ENCODE results near the gene MOGAT3. TPM values are rescaled to one million over a fixed set of nuclear protein-coding genes. Genes with fewer than 3 reads are reported as not detected.

Gene MOGAT3
- under 1 TPM in 3 of 5 donors, not detected in 2; 0.07 to 0.15 (median 0.09) TPM for polyA plus RNA-seq (ENCODE audit: insufficient read depth in 1 of 5, insufficient read length in 5 of 5, low replicate concordance in 1 of 5)
- long read RNA-seq, donor 1: 0 reads
- long read RNA-seq, donor 2: 0 reads
- long read RNA-seq, donor 3: 0 reads
- long read RNA-seq, donor 4: 0 reads
- long read RNA-seq, donor 5: 0 reads
- long read RNA-seq, donor 6: 0 reads
- long read RNA-seq, donor 7: 0 reads
- long read RNA-seq, donor 8: 0 reads

DNA sequence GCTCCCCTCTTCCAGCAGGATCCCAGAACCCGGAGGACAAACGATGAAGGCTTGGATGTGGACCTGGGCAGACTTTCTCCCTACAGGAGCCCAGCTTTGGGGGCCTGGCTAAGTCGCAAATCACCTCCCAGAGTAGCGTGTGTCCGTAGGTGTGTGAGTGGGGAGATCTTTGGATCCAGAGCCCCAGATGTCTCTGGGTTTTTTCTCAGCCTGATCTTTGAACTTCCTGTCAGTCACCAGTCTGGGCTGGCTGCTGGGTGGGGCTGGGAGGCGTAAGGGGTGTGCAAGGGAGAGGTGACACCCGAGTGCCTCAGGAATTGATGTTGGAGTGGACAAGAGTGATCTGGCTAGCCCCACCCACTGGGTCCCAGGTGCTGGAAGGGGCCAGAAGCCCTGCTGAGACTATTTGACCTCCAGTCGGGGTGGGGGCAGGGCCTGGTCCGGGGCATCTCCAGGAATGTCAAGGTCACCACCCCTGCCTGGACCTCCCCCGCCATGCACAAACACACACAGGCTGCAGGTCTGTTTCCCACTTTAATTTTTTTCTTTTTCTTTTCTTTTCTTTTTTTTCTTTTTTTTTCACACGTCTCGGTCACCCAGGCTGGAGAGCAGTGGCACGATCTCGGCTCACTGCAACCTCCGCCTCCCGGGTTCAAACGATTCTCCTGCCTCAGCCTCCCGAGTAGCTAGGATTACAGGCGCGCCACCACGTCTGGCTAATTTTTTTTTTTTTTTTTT, at the start of gene MOGAT3:
Gene MOGAT3 (minus strand): TSS at position 175 of the 738 bp plus-strand sequence. CDS start 182 bp downstream, outside the sequence.
- no peak for DNase-seq

- DNase-seq: no peak
Measured at GRCh38 chr7:101250324-101250723, 49.5 kb upstream of the MOGAT3 start.

GRCh38 chr7:101248276-101248675, 47.4 kb upstream of the MOGAT3 start:
- no peak for DNase-seq

GRCh38 chr7:101245147-101245668, 44.4 kb upstream of the MOGAT3 start:
- DNase-seq: no peak

GRCh38 chr7:101244375-101245146, 43.7 kb upstream of the MOGAT3 start, which contains the start of gene FIS1:
Gene FIS1 (minus strand): TSS chr7:101245081. CDS start chr7:101245004, 77 bp downstream.
- DNase-seq: peak; percentile 90 to 93

DNA sequence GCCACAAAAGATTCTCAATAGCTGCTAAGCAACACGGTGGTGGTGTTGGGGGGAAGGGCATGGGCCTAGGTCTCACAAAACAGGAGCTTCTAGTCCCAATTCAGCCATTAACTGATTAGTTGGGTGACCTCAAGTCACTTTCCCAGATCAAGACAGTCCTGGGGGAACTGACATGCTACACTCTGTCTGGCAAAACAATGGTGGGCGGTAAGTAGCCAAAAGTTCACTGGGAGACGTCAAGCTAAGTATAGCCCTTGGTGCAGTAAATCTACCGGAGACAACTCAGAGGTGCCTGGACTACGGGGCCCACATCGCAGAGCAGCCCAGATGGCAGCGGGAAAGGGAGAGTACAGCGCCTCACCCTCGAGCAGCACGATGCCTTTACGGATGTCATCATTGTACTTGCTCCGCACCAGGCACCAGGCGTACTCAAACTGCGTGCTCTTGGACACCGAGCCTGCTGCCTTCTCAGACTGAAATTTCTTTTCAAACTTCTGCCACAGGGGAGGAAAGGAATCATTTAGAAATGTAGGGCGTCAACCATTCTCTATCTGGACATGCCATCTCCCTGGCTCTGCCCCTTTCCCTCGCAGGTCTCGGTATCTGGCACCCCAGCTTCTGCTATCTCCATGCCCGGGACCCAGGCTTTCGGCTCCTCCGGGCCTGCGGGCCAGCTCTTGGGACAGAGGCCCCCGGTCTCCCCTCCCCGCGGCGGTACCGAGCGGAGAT, 43.0 kb upstream of the MOGAT3 start:
- no peak for DNase-seq

DNA sequence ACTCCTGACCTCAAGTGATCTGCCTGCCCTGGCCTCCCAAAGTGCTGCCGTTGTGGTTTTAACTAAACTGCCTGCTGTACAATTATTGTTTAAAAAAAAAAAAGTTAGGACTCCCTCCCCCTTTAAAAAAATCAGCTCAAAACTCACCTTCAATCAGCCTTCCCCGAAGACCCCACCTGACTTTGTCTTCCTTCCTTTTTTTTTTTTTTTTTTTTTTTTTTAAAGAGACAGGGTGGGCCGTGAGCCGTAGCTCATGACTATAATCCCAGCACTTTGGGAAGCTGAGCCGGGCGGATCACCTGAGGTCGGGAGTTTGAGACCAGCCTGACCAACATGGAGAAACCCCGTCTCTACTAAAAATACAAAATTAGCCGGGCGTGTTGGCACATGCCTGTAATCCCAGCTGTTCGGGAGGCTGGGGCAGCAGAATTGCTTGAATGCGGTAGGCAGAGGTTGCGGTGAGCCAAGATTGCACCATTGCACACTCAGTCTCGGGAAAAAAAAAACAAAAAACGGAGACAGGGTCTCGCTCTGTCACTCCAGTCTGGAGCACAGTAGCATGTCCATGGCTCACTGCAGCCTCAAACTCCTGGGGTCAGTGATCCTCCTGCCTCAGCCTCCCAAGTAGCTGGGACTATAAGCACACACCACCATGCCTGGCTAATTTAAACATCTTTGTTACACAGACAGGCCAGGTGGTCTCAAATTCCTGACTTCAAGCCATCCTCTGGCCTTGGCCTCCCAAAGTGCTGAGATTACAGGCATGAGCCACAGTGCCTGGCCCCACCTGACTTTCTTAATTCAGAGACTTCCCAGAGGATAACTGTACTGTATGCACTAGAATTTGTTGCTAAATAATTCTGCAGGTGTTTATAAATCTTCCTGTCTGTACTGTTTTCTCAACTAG, 40.9 kb upstream of the MOGAT3 start:
- no peak for DNase-seq

DNA sequence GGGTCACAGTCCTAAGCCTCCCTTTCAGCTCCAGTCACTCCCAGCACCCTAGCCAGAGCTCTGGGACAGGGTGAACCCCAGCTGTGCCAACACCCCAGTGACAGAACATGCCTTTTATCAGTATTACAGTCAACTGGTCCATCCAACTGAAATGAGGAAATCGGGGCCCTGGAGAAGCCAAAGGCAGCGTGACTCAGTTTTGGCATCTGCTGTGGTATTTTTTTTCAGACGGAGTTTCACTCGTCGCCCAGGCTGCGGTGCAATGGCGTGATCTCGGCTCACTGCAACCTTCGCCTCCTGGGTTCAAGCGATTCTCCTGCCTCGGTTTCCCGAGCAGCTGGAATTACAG, 40.2 kb upstream of the MOGAT3 start:
- no peak for DNase-seq

DNA sequence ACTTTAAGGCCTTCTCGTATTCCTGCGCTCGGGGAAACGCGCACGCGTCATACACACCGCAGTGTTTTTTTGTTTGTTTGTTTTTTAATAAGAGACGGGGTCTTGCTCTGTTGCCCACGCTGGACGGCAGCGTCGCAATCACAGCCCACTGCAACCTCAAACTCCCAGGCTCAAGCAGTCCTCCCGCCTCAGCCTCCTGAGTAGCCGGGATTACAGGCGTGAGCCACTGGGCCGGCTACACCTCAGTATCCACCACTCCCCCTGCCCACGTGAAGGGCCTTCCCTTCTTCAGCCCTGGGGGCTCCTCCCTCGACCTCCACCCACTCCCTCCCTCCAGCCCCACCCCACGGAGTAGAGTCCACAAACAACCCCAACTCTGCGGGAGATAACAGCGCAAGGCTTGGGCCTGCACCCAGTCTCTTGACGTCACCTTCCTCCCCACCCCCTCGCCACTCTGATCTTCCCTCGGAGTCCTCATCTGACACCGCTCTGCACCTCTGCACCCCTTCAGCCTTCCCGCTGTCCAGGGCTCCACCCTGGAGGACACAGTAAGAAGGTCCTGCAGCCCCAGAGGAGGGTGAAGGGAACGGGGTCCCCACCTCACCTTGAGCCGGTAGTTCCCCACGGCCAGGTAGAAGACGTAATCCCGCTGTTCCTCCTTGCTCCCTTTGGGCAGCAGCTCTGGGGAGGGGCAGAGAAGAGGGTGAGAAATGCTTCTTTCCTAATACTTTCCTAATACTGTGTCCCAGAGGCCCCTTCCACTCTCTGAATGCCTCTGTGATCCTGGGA, 39.6 kb upstream of the MOGAT3 start:
- no peak for DNase-seq

DNA sequence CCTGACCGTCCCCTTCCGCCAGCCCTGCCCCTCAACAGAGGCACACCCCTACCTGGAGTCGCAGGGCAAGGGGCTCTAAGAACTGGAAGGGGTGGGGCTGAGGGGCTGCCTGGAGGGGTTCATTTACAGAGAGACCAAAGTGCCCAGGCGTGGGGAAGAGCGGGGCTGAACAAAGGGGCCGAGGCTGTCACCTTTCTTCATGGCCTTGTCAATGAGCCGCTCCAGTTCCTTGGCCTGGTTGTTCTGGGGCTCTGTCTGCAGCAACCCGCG, 39.0 kb upstream of the MOGAT3 start:
- no peak for DNase-seq

- no peak for DNase-seq
Measured at GRCh38 chr7:101239191-101239950, 38.5 kb upstream of the MOGAT3 start.

GRCh38 chr7:101238226-101239182, 37.7 kb upstream of the MOGAT3 start:
- DNase-seq: no peak

DNA sequence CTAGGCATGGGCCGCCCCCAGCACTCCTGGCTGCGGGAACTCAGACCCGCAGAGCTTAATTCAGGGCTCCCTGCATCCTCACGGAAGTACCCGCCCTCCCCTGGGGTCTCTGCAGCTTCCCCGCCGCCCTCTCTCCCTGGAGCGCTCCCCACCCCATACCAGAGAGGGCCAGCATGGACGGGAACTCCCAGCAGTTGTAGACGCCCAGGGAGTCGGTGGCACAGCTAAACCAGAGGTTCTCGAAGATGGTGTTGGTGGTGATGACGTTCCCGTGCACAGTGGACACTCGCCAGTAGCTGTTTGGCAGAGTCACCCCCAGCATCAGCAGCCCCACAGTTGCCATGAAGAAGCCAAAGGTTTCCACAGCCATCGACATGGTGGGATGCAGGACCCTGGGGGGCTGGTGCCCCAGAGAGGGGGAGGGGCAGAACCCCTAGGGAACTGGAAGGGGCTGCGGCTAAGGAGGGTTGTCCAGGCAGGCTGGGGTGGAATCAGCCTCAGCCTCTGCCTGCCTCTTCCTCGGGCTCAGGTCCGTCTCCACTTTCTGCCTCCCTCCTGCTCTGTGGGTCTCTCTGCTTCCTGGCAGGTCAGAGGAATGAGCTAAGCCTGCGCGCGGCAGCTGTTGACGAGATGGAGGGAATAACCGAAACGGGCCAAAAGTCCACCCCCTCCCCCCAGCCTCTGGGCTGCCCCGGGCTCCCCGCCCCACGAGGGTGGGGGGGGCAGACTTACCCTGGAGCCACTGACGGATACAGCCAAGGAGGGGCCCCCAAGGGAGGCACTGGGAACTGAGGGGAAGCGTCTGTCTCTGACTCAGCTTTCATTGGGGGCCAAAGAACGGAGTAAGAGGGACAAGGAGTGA, 36.6 kb upstream of the MOGAT3 start, which contains the start of gene CLDN15:
Gene CLDN15 (minus strand): TSS at position 597 of the 862 bp plus-strand sequence. CDS start 221 bp downstream, at position 376.
- DNase-seq: no peak

GRCh38 chr7:101236292-101236835, 35.5 kb upstream of the MOGAT3 start:
- DNase-seq: no peak

DNA sequence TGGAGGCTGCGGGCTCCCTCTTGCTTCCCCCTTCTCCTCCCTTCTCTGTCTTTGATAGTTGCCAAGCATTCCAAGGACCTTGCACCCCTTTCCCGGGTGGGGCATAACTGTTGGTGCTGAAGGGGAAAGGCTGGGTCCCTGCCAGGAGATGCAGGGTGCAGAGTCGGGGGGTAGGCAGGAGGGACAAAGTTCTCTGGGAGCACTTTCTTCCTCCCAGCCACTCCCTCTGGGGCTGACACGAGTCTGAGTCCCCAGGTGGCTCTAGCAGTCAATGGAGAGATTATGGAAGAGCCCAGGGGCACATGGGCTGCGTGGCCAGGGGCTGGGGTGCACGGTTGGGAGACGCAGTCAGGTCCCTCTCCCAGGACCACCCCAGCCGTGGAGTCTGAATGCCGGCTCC, 34.7 kb upstream of the MOGAT3 start:
- DNase-seq: no peak

- no peak for DNase-seq
Measured at GRCh38 chr7:101235050-101235449, 34.2 kb upstream of the MOGAT3 start.

DNA sequence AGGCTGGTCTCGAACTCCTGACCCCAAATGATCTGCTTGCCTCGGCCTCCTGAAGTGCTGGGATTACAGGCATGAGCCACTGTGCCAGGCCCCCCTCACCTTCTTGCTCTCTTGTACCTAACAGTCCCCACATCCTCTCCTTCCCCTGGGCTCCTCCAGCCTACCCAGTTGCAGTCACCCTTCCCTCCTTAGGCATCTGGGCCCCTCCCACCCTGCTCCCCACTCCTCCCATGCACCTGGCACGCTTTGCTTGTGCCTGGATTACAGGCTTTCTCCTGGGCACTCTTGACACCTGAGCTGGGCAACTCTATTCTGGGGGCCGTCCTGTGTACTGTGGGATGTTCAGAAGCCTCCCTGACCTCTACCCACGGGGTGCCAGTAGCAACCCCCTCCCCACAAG, 33.8 kb upstream of the MOGAT3 start:
- DNase-seq: no peak
